Measurements from ENCODE around the gene ARID3C.

- TF ChIP-seq CTCF (IDR thresholded peaks at IDR 0.05) (no peak), POLR2A (IDR thresholded peaks at IDR 0.05) (no peak)
These were observed 19.8 kb upstream of the ARID3C start for GRCh38 chr9:34648673-34649072.
